ENCODE measurements around the gene TIPRL. TPM values are rescaled to one million over a fixed set of nuclear protein-coding genes. Genes with fewer than 3 reads are reported as not detected.

Gene TIPRL
- total RNA-seq (10 to 100 TPM; 26.2 to 26.7 TPM), polyA plus RNA-seq (ENCODE audit: insufficient read length in 6 of 6) (10 to 100 TPM; 49.1 to 56.1 (median 53.5) TPM)
- long read RNA-seq, donor 1, transcript TIPRL-202 (7 exons, 3,032 nt), result major isoform, 35 of 46 reads
- long read RNA-seq, donor 1, partial matches to known transcripts, result 10 of 46 reads
- long read RNA-seq, donor 1, other reads (novel, unspliced or antisense), result 0 of 46 reads
- long read RNA-seq, donor 2, transcript TIPRL-202 (7 exons, 3,032 nt), result major isoform, 25 of 35 reads
- long read RNA-seq, donor 2, partial matches to known transcripts, result 10 of 35 reads
- long read RNA-seq, donor 2, other reads (novel, unspliced or antisense), result 0 of 35 reads
- long read RNA-seq, donor 3, transcript TIPRL-202 (7 exons, 3,032 nt), result major isoform, 23 of 23 reads
- long read RNA-seq, donor 3, partial matches to known transcripts, result 0 of 23 reads
- long read RNA-seq, donor 3, other reads (novel, unspliced or antisense), result 0 of 23 reads
- long read RNA-seq, donor 4, transcript TIPRL-202 (7 exons, 3,032 nt), result major isoform, 20 of 28 reads
- long read RNA-seq, donor 4, partial matches to known transcripts, result 7 of 28 reads
- long read RNA-seq, donor 4, other reads (novel, unspliced or antisense), result 1 of 28 reads
- long read RNA-seq, donor 5, transcript TIPRL-202 (7 exons, 3,032 nt), result major isoform, 29 of 38 reads
- long read RNA-seq, donor 5, partial matches to known transcripts, result 9 of 38 reads
- long read RNA-seq, donor 5, other reads (novel, unspliced or antisense), result 0 of 38 reads
- long read RNA-seq, donor 6, transcript TIPRL-202 (7 exons, 3,032 nt), result major isoform, 34 of 68 reads
- long read RNA-seq, donor 6, partial matches to known transcripts, result 34 of 68 reads
- long read RNA-seq, donor 6, other reads (novel, unspliced or antisense), result 0 of 68 reads
- long read RNA-seq, donor 7, transcript TIPRL-202 (7 exons, 3,032 nt), result major isoform, 9 of 9 reads
- long read RNA-seq, donor 7, partial matches to known transcripts, result 0 of 9 reads
- long read RNA-seq, donor 7, other reads (novel, unspliced or antisense), result 0 of 9 reads
- long read RNA-seq, donor 8, transcript TIPRL-202 (7 exons, 3,032 nt), result major isoform, 18 of 18 reads
- long read RNA-seq, donor 8, partial matches to known transcripts, result 0 of 18 reads
- long read RNA-seq, donor 8, other reads (novel, unspliced or antisense), result 0 of 18 reads
- long read RNA-seq, donor 9, partial matches to known transcripts, result 0 of 1 reads
- long read RNA-seq, donor 9, other reads (novel, unspliced or antisense), result 0 of 1 reads
- long read RNA-seq, donor 10, transcript TIPRL-202 (7 exons, 3,032 nt), result major isoform, 23 of 25 reads
- long read RNA-seq, donor 10, partial matches to known transcripts, result 1 of 25 reads
- long read RNA-seq, donor 10, other reads (novel, unspliced or antisense), result 1 of 25 reads
- long read RNA-seq, donor 11, transcript TIPRL-202 (7 exons, 3,032 nt), result major isoform, 30 of 96 reads
- long read RNA-seq, donor 11, partial matches to known transcripts, result 66 of 96 reads
- long read RNA-seq, donor 11, other reads (novel, unspliced or antisense), result 0 of 96 reads
- long read RNA-seq, donor 12, transcript TIPRL-202 (7 exons, 3,032 nt), result major isoform, 27 of 27 reads
- long read RNA-seq, donor 12, partial matches to known transcripts, result 0 of 27 reads
- long read RNA-seq, donor 12, other reads (novel, unspliced or antisense), result 0 of 27 reads

DNA sequence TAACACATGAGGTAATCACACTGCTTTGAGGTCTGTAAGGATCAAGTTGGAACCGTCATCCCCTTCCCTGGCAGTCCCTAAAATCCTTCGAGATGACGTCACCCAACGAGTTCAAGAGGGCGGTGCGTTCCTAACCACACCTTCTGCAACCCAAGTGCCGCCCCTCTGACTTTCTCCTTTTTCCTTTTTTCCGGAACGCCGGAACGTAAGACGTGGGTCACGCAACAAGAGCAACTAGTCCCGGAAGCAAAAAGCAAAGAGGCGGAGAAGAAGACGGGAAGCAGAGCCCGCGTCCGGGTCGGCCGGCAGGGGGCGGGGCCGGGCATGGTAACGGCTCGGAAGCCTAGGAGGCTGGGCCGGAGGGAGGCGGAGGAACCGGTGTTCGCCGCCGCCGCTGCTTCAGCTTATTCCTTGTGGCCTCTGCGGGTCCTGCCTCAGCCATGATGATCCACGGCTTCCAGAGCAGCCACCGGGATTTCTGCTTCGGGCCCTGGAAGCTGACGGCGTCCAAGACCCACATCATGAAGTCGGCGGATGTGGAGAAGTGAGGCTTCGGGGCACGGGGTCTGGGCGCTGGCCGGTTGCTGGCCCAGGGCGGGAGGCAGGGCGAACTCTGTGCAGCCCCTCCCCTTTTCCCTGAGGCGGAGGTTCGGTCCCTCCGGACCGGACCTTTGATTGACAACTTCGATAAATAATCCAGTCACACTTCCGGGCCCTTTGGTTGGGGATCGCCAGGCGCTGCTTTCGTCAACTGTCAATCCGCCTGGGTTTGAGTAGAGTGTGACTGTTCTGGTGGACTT lies at the start of gene TIPRL:
Gene TIPRL (plus strand): TSS at position 325 of the 800 bp plus-strand sequence. CDS start 116 bp downstream, at position 441.
- DNase-seq, result peak; percentile 94 to 99 (median 97)
- peak; percentile 99 for ATAC-seq
- Histone ChIP-seq H3K4me1 (peaks cover 0 to 15% of the 10 kb centered on the region in 2 donors), H3K9me3 (no peaks in the 10 kb centered on the region), H3K27ac (peak within 1 kb of the TSS; percentile 92 to 96), H3K4me3 (peak within 1 kb of the TSS; percentile 87 to 89), H3K27me3 (no peaks in the 10 kb centered on the region), H3K36me3 (peaks cover 0 to under 1% of the 10 kb centered on the region in 2 donors)
- TF ChIP-seq, protein P1, sequence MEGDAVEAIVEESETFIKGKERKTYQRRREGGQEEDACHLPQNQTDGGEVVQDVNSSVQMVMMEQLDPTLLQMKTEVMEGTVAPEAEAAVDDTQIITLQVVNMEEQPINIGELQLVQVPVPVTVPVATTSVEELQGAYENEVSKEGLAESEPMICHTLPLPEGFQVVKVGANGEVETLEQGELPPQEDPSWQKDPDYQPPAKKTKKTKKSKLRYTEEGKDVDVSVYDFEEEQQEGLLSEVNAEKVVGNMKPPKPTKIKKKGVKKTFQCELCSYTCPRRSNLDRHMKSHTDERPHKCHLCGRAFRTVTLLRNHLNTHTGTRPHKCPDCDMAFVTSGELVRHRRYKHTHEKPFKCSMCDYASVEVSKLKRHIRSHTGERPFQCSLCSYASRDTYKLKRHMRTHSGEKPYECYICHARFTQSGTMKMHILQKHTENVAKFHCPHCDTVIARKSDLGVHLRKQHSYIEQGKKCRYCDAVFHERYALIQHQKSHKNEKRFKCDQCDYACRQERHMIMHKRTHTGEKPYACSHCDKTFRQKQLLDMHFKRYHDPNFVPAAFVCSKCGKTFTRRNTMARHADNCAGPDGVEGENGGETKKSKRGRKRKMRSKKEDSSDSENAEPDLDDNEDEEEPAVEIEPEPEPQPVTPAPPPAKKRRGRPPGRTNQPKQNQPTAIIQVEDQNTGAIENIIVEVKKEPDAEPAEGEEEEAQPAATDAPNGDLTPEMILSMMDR (IDR thresholded peaks at IDR 0.05), result peak; percentile 53 to 76
- intact Hi-C loops (cut with DNase I), result no loop called here

DNA sequence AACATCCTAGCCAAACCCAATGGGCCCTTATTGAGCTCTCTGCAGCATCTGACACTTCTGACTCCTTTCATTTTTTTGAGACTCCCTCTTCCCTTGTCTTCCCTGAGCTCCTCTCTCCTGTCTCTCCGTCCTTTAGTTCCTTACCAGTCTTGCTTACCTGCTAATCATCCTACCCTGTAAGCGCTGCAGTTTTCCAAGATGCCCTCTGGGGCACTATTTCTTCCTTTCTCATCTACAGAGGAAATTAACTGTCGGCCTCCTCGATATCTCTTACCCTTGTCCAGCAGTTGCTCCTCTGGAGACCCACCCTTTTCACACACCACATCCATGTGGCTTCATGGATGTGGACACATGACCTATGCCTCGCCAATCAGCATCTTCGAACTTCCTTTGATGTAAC lies 48.8 kb upstream of the TIPRL start:
- no peak overlapping the region for H3K27ac ChIP-seq

DNA sequence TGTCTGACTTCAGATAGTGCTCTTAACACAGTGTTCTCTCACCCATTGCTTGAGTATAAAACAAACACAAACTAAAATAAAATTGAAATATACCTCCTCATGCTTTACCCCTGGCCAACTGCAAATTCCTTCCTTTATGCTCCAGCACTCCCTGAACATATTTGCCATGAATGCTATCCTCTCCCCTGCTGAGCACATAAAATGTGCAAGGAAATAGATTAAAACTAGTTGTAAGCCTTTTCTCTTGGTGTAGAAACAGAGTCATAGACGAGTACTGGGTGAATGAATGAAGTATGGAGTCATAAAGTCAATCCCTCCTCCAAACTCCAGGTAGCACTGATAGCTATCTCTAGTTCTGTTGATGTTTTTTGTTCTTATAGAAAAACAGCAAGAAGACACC lies 44.6 kb upstream of the TIPRL start:
- H3K4me1 ChIP-seq, result peaks cover 10 to 23% of the 10 kb centered on the region in 2 donors
- no peak overlapping the region for H3K4me3 ChIP-seq
- H3K27ac ChIP-seq, result no peak overlapping the region
- ATAC-seq (no peak), DNase-seq (no peak)
- intact Hi-C loops (cut with DNase I), result no loop called here
- H3K27me3 ChIP-seq, result peaks cover 0 to 34% of the 10 kb centered on the region in 2 donors
- TF ChIP-seq, protein P1 (IDR thresholded peaks at IDR 0.05), result no peak
- H3K9me3 ChIP-seq, result no peaks in the 10 kb centered on the region
- no peaks in the 10 kb centered on the region for H3K36me3 ChIP-seq

More for the DNA sequence above, 48.8 kb upstream of the TIPRL start:
- DNase-seq, result no peak
- Histone ChIP-seq H3K4me1 (peaks cover under 1% of the 10 kb centered on the region in 2 donors), H3K9me3 (peaks cover 0 to 2% of the 10 kb centered on the region in 2 donors), H3K4me3 (no peak overlapping the region), H3K27me3 (peaks cover 0 to 11% of the 10 kb centered on the region in 2 donors), H3K36me3 (no peaks in the 10 kb centered on the region)
- TF ChIP-seq, protein P1 (IDR thresholded peaks at IDR 0.05), result no peak
- ATAC-seq, result no peak
- intact Hi-C loops (cut with DNase I), result no loop called here

DNA sequence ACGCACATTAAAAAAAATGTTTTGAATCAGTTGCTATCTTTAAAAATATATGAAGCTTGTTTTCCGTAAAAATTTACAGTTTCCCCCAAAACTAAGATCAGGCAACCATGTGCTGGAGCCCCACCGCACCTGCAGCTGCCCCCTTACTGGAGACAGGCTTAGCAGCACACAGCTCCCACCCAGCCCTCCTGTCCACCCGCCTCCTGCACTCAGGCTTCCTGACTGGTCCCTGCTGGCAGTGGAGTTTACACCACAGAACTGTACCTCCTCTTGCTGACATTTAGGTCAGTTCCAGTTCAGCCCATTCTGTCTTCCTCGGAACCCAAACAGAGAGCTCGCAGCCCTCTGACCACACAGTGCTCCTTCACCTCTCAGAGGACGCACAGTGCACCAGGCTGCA lies 44.1 kb upstream of the TIPRL start:
- DNase-seq, result no peak
- intact Hi-C loops (cut with DNase I), result no loop called here
- Histone ChIP-seq H3K27me3 (peaks cover 0 to 34% of the 10 kb centered on the region in 2 donors), H3K36me3 (no peaks in the 10 kb centered on the region), H3K4me3 (no peak overlapping the region), H3K27ac (no peak overlapping the region), H3K9me3 (no peaks in the 10 kb centered on the region), H3K4me1 (peaks cover 10 to 23% of the 10 kb centered on the region in 2 donors)
- TF ChIP-seq, protein P1 (IDR thresholded peaks at IDR 0.05), result no peak
- no peak for ATAC-seq

Data from left lung (tissue), 14 donors.